HG03521 (cell line): ENCODE data around the gene CDC42.
"Not testable (repeated sequence)": the region's sequence is repeated elsewhere in the genome, so short reads cannot be mapped to it uniquely, and the experiment has no call there.

ENCODE experiments used
- ATAC-seq: cut with Tn5 transposase; IDR thresholded peaks from one replicate; pipeline ENCODE4 v1.9.1; 2021; ENCODE audit warnings: mild to moderate bottlenecking, moderate library complexity; ENCODE audit not compliant: unreplicated experiment

CDC42 gene

DNA sequence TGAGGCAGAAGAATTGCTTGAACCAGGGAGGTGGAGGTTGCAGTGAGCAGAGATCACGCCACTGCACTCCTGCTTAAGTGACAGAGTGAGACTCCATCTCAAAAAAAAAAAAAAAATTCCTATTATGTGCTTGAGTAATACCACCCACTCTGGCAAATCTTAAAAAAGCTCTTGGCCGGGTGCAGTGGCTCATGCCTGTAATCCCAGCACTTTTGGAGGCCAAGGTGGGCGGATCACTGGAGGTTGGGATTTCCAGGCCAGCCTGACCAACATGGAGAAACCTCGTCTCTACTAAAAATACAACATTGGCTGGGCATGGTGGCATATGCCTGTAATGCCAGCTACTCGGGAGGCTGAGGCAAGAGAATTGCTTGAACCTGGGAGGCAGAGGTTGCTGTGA, 17.7 kb upstream of the CDC42 start:
- not testable (repeated sequence) for ATAC-seq

DNA sequence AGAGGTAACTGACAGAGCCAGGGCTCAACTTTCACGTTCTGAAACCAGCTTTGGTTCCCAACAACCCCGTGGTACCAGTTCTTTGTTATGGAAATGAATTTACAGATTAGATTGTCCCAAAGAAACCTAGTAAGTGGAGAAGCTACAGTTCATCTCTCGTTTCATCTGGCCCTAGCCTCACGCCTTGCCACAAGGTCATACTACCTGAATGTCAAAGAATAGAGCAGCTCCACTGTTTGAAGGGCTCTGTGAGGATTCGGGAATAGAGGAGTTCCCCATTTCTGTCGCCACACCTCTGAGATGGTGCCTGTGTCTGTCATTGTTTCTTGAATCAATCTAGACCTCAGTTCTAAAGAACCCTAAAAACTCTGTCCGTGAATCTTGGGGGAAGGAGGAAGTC, 15.0 kb upstream of the CDC42 start:
- ATAC-seq, result no peak

DNA sequence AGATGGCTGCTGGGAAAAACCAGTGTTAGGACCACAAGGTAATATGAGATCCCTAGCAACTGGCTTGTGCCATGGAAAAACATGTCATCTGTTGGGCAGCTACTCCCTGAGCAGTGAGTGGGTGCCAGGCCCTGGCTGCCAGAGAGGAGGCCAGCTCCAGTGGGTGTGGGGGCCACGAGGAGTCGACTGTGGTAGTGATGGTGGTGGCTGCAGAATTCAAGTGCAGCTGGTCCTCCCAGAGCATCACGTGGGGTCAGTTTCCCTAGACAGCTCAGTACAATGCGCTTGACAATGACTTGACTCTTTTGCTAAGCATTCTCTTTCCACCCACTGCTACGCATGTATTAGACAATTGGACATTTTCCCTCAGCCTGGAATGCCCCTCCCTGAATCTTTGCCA, 14.5 kb upstream of the CDC42 start:
- ATAC-seq, result no peak

DNA sequence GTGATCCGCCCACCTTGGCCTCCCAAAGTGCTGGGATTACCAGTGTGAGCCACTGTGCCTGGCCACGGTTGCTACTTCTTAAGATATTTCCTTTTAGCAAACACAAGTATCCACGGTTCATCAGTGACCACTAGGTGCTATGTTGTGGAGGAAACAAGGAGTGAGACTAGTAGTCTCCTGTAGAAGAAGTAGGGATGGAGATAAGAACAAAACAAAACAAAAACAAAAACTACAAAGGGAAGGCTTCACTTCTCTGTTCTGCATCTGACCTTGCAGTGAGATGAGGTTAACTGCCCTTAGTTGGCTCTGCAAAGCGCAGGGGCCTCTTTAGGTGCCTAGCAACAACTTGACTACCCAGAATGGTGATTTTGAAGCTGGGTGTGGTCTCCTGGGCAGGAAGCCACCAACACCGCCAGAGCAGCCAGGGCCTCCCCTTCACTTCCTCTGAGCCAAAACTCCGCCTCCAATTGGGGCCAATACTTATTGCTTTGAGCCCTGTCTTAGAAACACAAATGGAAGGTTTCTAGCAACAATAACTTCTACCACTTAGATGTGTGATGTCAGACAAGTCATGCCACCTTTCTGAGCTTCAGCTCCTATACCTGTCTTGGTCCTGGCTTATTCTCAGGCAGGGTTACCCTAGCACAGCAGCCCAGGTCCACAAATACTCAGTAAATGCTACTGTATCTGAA, 12.8 kb upstream of the CDC42 start:
- peak; percentile 97 for ATAC-seq

DNA sequence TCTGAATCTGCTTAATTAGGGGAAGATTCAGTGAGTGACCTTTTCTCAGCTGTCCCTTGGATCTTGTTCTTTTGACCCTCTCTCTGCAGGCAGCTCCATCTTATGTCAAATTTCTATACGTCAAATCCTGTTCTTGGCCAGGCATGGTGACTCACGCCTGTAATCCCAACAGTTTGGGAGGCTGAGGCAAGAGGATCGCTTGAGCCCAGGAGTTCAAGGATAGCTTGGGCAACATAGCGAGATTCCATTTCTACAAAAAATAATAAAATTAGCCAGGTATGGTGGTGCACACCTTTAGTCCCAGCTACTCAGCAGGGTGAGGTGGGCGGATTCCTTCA, 12.3 kb upstream of the CDC42 start:
- no peak for ATAC-seq

DNA sequence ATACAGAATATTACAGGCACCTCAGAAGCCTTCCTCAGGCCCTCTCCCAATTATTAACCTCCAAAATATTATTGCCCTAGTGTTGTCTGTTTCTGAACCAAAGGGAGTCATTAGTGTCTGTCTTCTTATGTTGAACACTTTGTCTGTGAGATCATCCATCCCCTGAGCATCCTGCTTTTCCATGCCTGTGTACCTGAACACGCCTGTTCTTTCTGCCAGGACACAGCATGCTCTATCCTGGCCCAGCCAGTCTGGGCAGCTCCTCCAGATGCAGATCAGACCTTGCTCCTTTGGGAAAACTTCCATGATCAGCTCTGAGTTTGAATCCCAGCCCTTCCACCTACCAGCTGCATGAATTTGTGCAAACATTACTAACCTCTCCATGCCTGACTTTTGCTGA, 11.0 kb upstream of the CDC42 start:
- ATAC-seq, result no peak

DNA sequence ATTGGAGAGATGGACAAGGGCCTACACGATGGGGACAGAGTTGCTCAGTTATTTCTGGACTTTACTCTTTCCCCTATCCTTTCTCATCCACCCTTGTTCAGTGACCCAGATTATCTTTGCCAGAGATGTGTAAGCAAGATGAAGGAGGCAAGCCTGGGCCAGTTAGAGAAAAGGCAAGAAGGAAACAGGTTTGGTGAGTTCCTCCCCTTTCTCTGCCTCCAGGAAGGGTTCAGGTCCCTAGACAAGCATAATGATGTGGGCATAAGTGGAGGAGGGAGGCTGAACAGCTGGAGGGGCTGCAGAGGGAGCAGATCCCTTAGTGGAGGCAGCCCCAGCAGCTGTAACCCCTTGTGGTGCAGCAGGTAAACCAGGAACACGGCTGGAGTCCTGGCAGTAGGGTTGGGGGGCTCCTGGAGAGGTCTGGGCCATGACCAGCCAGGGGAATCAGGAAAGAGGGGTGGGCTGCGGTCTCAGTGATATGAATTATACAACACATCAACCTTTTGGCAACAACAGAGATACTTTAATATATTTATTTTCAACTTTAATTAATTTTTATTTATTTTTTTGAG, 9.2 kb upstream of the CDC42 start:
- no peak for ATAC-seq

DNA sequence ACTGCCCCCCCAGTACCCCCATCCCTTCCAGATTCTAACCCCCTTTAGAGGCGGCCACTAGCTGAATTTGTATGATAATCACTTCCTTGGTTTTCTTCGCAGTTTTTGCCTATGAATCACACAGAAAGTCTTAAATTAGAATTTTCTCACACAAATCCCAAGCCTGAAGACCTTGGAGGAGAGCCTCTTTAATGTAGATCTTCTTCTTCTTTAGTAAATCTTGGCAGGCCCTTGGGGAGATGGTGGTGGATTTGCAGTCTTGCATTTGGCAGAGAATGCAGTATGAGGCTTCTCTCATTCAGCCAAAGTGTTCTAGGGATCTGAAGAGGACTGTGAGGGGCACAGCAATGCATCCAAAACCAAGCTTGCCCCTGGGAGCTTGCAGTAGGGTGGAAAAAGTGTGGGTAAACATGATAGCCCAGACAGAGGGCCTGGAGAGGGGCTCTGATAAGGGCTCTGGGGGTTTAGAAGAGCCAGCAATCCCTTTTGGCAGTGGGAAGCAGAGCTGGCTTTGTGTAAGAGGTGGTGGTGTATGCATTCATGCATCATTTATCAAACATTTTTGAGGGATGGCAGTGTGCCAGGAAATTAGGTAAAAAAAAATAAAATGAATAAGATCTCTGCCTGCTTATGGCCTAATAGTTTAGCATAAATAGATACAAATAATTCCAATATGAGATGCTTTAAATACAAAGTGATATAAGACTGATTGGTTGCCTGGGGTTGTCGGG, 7.7 kb upstream of the CDC42 start:
- no peak for ATAC-seq

DNA sequence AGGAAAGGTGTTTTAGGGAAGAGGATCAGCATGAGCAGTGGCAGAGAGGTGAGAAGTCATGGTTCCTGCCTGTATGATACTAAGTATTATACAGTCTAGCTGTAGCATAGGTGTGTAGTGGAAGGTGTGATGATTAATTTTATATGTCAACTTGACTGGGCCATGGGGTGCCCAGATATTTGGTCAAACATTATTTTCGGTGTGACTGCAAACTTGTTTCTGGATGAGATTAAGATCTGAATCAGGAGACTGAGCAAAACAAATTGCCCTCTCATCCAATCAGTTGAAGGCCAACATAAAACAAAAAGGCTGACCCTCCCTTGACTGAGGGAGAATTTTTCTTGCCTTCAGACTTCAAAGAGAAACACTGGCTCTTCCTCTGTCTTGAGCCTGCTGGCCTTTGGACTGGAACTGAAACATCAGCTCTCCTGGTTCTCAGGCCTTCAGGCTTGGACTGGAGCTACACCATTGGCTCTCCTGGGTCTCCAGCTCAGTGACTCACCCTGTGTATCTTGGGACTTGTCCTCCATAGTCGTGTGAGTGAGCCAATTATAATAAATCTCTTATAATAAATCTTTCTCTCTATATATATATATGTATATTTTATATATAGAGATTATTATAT, 6.8 kb upstream of the CDC42 start:
- no peak for ATAC-seq

DNA sequence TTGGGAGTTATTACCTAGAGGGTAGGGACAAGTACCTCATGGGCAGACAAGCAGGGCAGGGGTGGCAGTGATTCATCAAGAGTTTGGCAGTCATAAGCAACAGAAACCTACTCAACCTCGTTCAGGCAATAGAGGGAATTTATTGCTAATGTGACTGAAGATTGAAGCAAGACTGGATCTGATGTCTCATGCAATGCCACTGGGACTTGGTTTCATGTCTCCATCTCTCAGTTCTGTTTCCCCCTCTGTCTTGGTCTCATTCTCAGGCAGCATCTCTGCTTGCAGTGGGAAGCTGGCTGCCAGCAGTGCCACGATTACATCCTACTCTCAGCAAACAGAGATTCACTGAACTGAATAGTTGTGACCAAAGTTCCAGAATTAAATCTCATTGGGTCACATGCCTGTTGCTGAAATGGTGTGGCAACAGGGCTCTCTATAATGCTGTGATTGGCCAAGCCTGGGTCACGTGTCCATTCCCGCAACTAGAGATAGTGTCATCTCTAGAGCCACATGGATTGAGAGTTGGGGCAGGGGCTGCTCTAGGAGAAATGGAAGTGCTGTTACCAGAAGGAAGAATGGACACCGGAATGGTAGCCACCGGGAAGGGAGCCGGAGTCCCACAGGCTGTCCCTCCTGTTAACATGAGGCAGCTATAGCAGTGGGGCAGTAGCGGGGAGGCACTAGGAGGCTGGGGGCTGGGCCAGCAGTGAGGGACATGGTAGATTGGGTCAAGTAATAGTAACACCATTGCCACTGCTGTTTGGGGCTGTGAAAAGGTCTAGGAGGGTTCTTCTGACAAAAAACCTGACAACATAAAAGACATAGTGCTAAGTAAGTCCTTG, 3.9 kb upstream of the CDC42 start:
- ATAC-seq, result no peak

DNA sequence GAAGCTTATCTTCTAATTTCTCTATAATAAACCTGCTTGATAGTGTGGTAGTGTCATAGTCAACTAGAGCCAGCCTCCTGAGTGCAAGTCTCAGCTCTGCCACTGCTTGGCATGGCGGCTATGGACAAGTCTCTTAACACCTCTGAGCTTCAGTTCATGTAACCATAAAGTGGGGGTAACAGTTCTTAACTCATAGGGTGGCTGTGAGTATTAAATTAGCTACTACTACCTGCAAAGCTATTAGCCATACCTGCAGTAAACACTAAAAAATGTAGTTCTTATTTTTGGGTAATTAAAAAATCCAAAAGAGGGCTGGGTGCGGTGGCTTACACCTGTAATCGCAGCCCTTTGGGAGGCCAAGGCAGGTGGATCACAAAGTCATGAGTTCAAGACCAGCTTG, 2.2 kb upstream of the CDC42 start:
- no peak for ATAC-seq

DNA sequence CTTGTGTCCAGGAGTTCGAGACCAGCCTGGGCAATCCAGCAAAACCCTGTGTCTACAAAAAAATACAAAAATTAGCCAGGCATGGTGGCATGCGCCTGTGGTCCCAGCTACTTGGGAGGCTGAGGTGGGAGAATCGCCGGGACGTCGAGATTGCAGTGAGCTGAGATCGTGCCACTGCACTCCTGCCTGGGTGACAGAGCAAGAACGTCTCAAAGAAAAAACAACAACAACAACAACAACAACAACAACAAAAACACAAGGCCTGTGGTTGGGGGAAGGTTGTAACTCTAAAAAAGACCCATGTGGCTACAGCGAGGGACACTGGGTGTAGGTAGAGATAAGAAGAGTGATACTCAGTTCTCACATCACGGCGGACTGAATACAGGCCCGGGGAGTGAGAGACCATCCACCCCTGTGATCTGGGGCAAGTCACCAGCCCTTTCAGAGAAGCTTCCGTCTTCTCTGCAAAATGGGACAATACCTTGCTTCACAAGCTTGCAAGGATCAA, 848 bp upstream of the CDC42 start:
- ATAC-seq, result no peak

DNA sequence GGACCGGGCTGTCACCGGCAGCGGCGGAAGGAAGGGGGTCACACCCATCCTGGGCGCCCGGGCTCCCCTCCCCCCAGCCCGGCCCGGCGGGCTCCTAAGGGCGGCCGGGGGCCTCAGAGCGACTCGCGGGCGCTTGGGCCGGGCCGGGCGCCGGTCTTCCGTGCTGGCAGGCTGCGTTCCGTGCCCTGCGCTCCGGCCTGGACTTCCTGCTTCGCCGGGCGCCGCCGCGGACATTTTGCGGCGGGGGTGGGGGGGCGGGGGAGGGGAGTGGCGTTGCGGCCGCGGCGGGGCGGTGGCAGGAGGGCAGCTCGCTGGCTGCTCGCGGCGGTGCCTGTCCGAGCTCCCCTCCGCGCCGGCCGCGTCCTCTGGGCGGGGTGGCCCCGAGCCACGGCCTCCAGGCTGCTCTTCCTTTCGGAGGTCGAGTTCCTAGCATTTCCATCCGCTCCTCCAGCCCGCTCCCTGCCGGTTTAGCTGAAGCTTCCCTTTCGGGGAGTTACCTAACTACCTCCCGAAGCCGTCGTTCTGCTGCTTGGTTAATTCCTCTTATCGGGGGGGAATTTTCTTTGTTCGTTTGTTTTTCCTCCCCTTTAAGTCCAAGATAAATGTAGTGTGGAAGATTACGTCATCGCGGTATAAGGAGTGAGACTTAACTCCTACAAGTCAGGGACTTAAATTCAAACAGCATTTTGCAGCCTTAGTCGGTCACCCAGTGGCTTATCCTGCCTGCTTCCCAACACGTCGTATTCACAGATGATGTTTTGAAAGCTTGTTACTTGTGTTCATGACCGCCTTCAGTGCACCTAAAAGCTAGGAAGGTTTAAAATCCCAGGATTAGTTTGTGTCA, 730 bp downstream of the CDC42 start:
- ATAC-seq, result peak; percentile 46

DNA sequence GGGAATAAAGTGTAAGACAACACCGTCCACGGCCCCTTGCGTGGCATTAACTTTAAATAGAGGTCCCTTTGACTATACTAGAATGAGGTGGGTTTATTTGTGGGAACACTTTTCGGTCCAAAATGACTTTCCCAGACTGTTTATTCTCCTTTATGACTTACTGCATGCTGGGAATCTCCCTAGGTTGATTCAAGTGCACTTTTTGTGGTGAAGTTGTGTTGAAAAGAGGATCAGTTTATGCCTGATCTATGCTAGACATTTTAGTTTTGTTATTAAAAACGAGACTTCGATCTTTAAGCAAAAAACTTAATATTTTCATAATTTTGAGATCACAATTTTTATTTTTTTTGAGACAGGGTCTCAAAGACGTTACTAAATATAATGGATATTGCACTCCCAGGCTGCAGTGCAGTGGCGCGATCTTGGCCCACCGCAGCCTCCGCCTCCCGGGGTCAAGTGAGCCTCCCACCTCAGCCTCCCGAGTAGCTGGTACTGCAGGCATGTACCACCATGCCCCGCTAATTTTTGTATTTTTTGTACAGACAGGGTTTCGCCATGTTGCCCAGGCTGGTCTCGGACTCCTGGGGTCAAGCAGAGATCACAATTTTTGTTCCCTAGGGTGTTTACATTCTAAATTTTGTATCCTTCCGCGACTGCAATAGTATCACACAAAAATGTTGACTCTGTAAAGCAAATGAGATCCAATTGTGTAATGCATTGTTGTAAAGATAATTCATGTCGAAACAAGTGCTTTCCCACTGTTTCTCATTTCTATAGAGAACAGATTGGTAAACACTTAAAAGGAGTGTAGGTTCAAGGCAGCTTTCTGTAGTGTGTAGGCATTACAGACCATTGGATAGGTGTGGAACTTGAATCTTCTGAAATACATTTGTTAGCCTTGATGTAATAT, 1.6 kb downstream of the CDC42 start:
- no peak for ATAC-seq

DNA sequence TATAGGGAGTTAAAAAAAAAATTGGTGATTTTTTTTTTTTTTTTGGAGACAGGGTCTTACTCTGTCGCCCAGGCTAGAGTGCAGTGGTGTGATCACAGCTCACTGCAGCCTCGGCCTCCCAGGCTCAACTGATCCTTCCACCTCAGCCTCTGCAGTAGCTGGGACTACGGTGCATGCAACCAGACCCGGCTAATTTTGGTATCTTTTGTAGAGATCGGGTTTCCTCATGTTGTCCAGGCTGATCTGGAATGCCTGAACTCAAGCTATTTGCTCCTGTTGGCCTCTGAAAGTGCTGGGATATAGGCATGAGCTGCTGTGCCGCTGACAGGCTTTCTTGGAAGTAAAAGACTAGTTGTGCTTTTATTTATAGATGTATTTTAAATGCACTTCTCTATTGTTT, 3.0 kb downstream of the CDC42 start:
- no peak for ATAC-seq

DNA sequence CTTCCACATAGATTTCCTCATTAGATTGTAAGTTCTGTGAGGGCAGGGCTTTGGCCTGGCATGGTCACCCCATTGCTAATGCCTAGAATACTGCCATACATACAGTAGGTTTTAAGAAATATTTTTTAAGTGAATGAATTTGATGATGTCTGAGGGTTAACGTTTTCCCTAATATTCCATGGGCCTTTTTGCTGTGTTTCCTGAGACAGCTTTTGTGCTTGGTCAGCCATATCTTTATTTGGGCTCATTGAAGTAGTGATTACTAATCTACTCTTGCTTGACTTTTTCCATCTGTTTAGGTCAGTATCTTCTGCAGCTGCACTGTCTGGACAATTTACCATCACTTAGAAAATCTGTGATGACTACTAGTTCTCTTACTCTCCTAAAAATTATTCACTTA, 3.5 kb downstream of the CDC42 start:
- ATAC-seq, result no peak

DNA sequence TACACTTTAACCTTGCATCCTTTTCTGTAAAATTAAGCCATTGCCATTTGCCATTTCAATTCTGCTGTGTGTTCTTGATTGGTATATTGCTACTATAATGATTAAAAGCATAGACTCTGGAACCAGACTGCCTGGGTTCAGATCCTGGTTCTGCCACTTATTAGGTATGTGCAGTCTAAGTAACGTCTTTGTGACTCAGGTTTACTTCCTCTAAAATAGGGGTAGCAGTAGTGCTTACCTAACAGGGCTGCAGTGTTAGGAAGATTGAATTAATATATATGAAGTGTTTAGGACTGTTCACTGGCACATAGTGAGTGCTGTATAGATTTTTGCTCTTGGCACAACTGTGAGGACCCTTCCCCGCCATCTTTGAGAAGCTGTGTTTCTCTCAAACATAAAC, 4.4 kb downstream of the CDC42 start:
- ATAC-seq, result no peak

DNA sequence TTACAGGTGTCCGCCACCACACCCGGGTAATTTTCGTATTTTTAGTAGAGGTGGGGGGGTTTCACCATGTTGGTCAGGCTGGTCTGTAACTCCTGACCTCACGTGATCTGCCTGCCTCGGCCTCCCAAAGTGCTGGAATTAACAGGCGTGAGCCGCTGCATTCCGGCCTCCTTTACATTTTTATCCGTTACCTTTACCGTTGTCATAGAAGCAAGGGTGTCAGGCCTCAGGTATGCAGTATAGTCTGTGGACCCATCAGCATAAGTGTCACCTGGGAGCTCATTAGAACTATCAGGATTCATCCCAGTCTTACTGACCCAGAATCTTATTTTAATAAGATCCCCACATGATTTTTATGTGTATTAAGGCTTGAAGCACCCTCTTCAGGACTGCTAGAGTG, 5.4 kb downstream of the CDC42 start:
- no peak for ATAC-seq

DNA sequence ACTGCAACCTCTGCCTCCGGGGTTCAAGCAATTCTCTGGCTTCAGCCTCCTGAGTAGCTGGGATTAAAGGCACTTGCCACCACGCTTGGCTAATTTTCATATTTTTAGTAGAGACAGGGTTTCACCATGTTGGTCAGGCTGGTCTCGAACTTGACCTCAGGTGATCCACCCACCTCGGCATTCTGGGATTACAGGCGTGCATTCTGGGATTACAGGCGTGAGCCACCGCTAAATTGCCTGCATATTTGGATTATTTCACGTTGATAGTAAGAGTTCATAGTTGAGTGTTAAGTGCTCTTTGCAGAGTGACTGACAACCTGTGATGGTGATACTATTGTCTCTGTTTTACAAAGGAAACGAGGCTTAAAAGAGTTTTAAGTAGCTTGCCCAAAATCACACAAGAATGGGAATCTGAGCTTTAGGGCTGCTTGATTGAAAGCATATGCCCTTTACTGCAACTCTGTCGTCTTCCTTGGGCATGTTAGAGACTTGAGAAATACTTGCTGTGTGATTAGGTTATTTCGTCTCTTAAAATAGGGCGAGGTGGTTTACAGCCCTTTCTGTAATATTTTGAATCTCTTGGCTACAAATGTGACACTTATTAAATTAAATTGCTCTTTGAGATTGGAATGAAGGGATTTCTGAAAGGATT, 12.4 kb downstream of the CDC42 start:
- ATAC-seq, result no peak
